Adrenal gland (tissue), 5 donors: ENCODE results near the gene RNF145.

ENCODE experiments used
- CTCF ChIP-seq, 6 experiments: fragments of 450-650 bp in 4 of 6; fragments of 200-600 bp in 2 of 6; sonication (generic) in 1 of 6; IDR thresholded peaks; 1 replicate in 5 of 6; 2 replicates in 1 of 6; pipeline versions ENCODE4 v1.5.1 to v1.8.0; 2016 to 2021; ENCODE audit warnings: antibody characterized with exemption in 6 of 6, mild to moderate bottlenecking in 2 of 6, moderate library complexity in 1 of 6
- POLR2A ChIP-seq, 2 donors: fragments of 450-650 bp; IDR thresholded peaks; one replicate each; pipeline ENCODE4 v1.6.1; 2017; ENCODE audit warnings: antibody characterized with exemption in 2 of 2, mild to moderate bottlenecking in 2 of 2, moderate library complexity in 1 of 2
- donor health status: DM: no; HTN: no; CAD: no.

- no peak for TF ChIP-seq CTCF (IDR thresholded peaks at IDR 0.05)
- no peak for TF ChIP-seq POLR2A (IDR thresholded peaks at IDR 0.05)
Measured at GRCh38 chr5:159241946-159242552, 32.7 kb upstream of the RNF145 start.
